HEK293T (cell line): ENCODE results near the gene TRIM67.
"Not testable (repeated sequence)": the region's sequence is repeated elsewhere in the genome, so short reads cannot be mapped to it uniquely, and the experiment has no call there.

Experiments used
- CTCF ChIA-PET: fragments of 350-600 bp; formaldehyde crosslinking; extraction: SDS; loops from one replicate; lab custom pipeline; 2021; ENCODE audit warnings: antibody characterized with exemption, inconsistent platforms; lab: Yijun Ruan, JAX
- POLR2A ChIA-PET: fragments of 350-600 bp; formaldehyde crosslinking; extraction: SDS; loops from one replicate; lab custom pipeline; 2020; ENCODE audit warnings: antibody characterized with exemption, inconsistent platforms; lab: Yijun Ruan, JAX
- DNase-seq: peaks from one replicate; pipeline ENCODE4 v3.0.0; 2012; ENCODE audit warnings: mixed read lengths; ENCODE audit errors: extremely low spot score
- ARNT ChIP-seq: fragments of 450-650 bp; IDR thresholded peaks from 2 replicates; pipeline ENCODE4 v1.6.1; 2017; ENCODE audit warnings: mild to moderate bottlenecking
- BHLHE40 ChIP-seq: fragments of 450-650 bp; IDR thresholded peaks from 2 replicates; pipeline ENCODE4 v1.6.1; 2016; ENCODE audit warnings: mild to moderate bottlenecking, moderate library complexity, borderline replicate concordance
- CTBP1 ChIP-seq: fragments of 450-650 bp; IDR thresholded peaks from 2 replicates; pipeline ENCODE4 v1.6.1; 2016; ENCODE audit warnings: borderline replicate concordance
- ELF4 ChIP-seq: fragments of 450-650 bp; IDR thresholded peaks from 2 replicates; pipeline ENCODE4 v1.6.1; 2017; ENCODE audit warnings: antibody characterized with exemption
- FOXA1 ChIP-seq: fragments of 450-650 bp; IDR thresholded peaks from 2 replicates; pipeline ENCODE4 v1.6.1; 2016; ENCODE audit warnings: mild to moderate bottlenecking
- FOXK2 ChIP-seq: fragments of 450-650 bp; IDR thresholded peaks from 2 replicates; pipeline ENCODE4 v1.6.1; 2016; ENCODE audit warnings: mild to moderate bottlenecking
- FOXM1 ChIP-seq: fragments of 450-650 bp; IDR thresholded peaks from 2 replicates; pipeline ENCODE4 v1.6.1; 2017; ENCODE audit warnings: mild to moderate bottlenecking, borderline replicate concordance
- HDGF ChIP-seq: fragments of 450-650 bp; IDR thresholded peaks from 2 replicates; pipeline ENCODE4 v1.6.1; 2017; ENCODE audit warnings: antibody characterized with exemption, borderline replicate concordance
- L3MBTL2 ChIP-seq: fragments of 450-650 bp; conservative IDR thresholded peaks from 2 replicates; pipeline ENCODE4 v1.6.1; 2016; ENCODE audit warnings: mild to moderate bottlenecking
- LEF1 ChIP-seq: fragments of 450-650 bp; IDR thresholded peaks from 2 replicates; pipeline ENCODE4 v1.6.1; 2017; ENCODE audit warnings: mild to moderate bottlenecking, borderline replicate concordance
- NFRKB ChIP-seq: fragments of 450-650 bp; IDR thresholded peaks from 2 replicates; pipeline ENCODE4 v1.6.1; 2016; ENCODE audit warnings: mild to moderate bottlenecking, moderate library complexity
- SP1 ChIP-seq: fragments of 450-650 bp; IDR thresholded peaks from 2 replicates; pipeline ENCODE4 v1.6.1; 2017
- SUZ12 ChIP-seq: fragments of 450-650 bp; IDR thresholded peaks from 2 replicates; pipeline ENCODE4 v1.6.1; 2016; ENCODE audit warnings: mild to moderate bottlenecking
- TARDBP ChIP-seq: fragments of 450-650 bp; IDR thresholded peaks from 2 replicates; pipeline ENCODE4 v1.6.1; 2016
- ZNF384 ChIP-seq: fragments of 450-650 bp; IDR thresholded peaks from 2 replicates; pipeline ENCODE4 v1.6.1; 2016
- TF ChIP-seq, protein P1 (sequence below): fragments of 450-650 bp; IDR thresholded peaks from 2 replicates; pipeline ENCODE4 v1.6.1; 2016

The TRIM67 gene

DNA sequence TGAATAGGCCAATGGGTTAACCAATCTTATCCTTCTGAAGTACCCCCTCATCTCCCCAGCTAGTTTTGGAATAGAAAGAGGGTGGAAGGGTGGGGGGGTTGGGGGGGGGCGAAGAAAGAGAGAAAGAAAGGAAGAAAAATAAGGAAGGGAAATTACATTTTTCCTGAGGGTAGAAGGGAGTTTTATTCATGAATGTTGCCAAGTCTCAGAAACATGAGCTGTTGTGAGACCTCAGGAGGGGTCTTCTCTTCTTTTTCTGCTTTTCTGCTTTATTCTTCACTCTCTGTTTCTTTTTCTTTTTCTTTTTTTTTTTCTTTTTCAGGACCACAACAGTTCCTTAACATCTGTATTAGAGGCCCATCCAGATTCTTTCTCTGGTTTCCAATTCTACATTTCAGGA is 6.0 kb upstream of the TRIM67 start:
- no peak for DNase-seq
- TF ChIP-seq SUZ12 (no peak), HDGF (no peak), CTBP1 (no peak), NFRKB (no peak), FOXA1 (no peak), BHLHE40 (no peak), ZNF384 (no peak), TARDBP (no peak), L3MBTL2 (no peak), ARNT (no peak), ELF4 (no peak), FOXM1 (no peak), SP1 (no peak), LEF1 (no peak), FOXK2 (no peak)
- TF ChIP-seq, protein P1, sequence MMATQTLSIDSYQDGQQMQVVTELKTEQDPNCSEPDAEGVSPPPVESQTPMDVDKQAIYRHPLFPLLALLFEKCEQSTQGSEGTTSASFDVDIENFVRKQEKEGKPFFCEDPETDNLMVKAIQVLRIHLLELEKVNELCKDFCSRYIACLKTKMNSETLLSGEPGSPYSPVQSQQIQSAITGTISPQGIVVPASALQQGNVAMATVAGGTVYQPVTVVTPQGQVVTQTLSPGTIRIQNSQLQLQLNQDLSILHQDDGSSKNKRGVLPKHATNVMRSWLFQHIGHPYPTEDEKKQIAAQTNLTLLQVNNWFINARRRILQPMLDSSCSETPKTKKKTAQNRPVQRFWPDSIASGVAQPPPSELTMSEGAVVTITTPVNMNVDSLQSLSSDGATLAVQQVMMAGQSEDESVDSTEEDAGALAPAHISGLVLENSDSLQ: no peak
- POLR2A ChIA-PET: no interaction called here
- CTCF ChIA-PET: interaction anchor here (0.8 kb wide), 1 partner anchor 99 kb away, joined by 3 read pairs; no protein-coding TSS in a partner anchor

DNA sequence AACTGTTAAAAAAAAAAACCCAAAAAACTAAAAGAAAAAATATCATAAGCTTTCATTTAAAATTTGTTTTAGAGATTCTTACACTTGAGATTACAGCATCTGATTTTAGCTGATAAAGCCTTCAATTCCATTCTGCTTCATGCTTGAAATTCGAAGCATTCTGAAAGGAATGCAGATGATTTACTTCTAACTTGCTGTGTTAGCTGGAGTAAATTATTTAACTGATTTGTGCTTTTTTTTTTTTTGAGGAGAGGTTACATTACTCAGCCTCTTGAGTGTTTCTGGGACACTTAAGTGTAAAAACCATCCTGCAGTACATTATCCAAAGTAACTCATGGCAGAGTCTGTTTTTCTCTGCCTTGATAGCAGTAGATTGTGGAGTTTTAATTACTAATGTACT is 4.5 kb upstream of the TRIM67 start:
- TF ChIP-seq, protein P1: no peak
- TF ChIP-seq ELF4 (no peak), HDGF (no peak), NFRKB (no peak), SUZ12 (no peak), ARNT (no peak), FOXK2 (no peak)
- ChIA-PET CTCF (no interaction called here), POLR2A (no interaction called here)
- no peak for DNase-seq

DNA sequence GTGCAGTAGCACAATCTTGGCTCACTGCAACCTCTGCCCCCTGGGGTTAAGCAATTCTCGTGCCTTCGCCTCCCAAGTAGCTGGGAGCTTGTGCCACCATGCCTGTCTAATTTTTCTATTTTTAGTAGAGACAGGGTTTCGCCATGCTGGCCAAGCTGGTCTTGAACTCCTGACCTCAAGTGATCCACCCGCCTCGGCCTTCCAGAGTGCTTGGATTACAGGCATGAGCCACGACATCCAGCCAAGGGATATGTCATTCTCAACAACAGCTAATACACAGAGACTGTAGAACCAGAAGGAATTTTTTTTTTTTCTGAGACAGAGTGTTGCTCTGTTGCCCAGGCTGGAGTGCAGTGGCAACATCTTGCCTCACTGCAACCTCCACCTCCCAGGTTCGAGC is 3.7 kb upstream of the TRIM67 start:
- CTCF ChIA-PET, DNase-seq, POLR2A ChIA-PET: not testable (repeated sequence)

DNA sequence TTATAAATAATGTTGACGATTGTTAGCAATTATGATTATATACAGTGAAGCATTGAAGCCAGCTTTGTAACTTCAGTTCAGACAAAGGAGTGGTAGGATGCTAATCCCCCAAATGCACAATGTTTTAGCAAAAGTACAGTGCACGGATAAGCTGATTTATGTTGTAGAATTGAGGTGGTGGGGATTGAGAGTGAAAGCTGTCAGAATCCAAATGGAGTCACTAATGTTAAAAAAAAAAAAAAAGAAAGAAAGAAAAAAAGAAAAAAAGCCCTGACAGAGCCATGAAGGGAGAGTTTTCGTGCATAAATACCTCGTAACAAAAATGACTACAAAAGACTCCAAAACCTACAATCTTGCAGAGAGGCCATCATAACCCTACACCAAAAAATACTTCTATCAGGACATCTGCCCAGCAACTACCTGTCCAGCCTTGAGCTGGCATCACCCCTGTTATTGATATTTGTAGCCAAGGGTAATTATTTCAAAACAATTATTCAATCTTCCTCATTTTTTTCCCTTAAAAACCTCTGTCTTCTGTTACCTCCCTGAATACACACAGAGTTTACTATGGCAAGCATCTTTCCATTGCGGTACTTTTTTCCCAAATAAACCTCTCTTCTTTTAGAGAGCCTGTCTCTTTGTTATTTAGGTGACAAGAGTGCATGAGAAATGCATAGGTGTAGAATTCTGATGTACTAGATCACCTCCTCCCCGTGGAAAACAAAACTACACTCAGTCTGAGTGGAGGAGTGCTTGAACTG is 2.5 kb upstream of the TRIM67 start:
- no peak for DNase-seq
- ChIA-PET POLR2A (interaction anchor here (0.8 kb wide), 1 partner anchor 56 kb away, joined by 3 read pairs; no protein-coding TSS in a partner anchor), CTCF (no interaction called here)
- TF ChIP-seq TARDBP: no peak
- TF ChIP-seq CTBP1: no peak
- TF ChIP-seq FOXA1: no peak
- TF ChIP-seq ZNF384: no peak
- no peak for TF ChIP-seq FOXM1
- TF ChIP-seq NFRKB: no peak
- no peak for TF ChIP-seq ARNT
- no peak for TF ChIP-seq ELF4
- TF ChIP-seq FOXK2: no peak

DNA sequence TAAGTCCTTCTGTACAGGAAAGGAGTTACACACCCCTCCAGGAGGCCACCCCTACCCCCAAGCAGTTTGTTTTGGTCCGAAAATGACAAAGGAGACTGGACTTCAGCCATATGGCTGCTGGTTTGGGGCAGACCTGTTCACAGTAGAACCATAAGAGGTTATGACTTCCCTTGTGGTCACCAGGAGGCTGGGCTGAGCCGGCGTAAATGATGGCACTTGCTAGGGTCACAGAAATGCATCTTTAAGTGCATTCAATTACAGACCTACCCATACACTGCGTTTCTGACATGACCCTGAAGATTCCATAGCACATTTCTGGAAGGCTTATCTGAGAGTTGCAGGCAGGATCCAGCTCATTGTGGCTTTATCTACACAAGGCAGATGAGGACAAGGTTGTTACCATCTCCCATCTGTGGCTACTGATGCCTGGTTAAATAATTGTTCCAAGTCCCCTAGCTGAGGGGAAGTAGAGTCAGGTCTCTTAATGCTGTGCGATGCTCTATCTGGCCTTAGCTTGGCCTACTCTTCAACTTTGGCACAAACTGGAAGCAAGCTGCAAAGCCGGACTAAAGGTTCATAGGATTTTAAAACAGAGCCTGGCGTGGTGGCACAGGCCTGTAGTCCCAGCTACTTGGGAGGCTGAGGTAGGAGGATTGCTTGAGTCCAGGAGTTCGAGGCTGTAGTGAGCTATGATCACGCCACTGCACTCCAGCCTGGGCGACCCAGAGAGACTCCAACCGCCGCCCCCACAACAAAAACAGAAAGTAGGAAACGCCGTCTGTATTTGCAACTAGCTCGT is 1.7 kb upstream of the TRIM67 start:
- DNase-seq: no peak
- ChIA-PET CTCF (no interaction called here), POLR2A (interaction anchor here (0.8 kb wide), 1 partner anchor 55 kb away, joined by 3 read pairs; no protein-coding TSS in a partner anchor)
- TF ChIP-seq TARDBP: no peak
- TF ChIP-seq HDGF: no peak
- TF ChIP-seq BHLHE40: no peak
- TF ChIP-seq, protein P1: no peak

DNA sequence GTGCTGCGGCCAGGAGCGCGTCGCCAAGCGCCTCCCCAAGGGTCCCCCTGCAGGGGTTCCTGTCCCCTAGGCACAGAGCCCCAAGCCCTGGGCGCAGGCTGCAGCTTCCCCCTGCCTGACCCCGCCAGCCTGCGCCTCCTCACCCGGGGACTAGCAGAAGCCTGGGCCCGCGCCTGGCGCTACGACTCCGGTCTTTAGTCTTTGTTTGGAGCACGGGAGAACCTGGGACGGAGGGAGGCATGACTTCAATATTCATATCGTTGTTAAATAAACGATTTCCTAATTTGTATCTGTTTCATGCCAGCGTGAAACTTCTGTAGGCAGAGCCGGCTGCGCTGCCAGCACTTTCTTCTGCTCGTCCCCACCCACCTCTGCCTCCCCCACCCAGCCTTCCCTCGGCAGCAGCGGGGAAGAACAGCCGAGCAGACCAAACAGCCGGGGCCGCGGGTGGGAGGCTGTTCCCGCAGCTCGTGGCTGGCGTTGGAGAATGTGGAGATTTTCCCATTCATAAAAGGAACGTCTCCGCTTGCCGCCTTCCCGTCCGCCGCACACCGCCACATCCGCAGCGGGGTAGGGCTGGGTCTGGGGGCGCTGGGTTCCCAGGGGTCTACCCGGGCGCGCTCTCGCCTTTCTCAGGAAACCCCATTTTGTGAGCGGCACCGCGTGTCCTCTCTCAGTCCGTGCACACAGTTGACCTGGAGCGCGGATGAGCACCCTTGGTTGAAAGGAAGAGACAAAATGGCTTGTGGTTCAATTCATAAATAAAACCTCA is 777 bp upstream of the TRIM67 start:
- ChIA-PET POLR2A (no interaction called here), CTCF (no interaction called here)
- no peak for DNase-seq
- TF ChIP-seq TARDBP (no peak), SP1 (no peak), FOXK2 (no peak), LEF1 (no peak), SUZ12 (no peak), CTBP1 (no peak), L3MBTL2 (no peak), BHLHE40 (no peak), ZNF384 (no peak), ARNT (no peak)
- TF ChIP-seq, protein P1: no peak
